H9 (cell line): ENCODE measurements around the gene MRPS35. TPM values are rescaled to one million over a fixed set of nuclear protein-coding genes. Genes with fewer than 3 reads are reported as not detected.

ENCODE experiments used
- DNase-seq: peaks from one replicate; pipeline ENCODE4 v3.0.0-alpha.2; 2017
- H2AFZ ChIP-seq: one replicate; pipeline ENCODE4 v1.6.1; 2013; ENCODE audit warnings: mild to moderate bottlenecking, low read length, control low read depth, moderate library complexity
- H2AK5ac ChIP-seq: 2 replicates; pipeline ENCODE4 v1.6.1; 2013; ENCODE audit warnings: low read length, control low read depth, mixed read lengths; ENCODE audit not compliant: insufficient read length
- H2BK120ac ChIP-seq: one replicate; pipeline ENCODE4 v1.6.1; 2013; ENCODE audit warnings: low read depth, mild to moderate bottlenecking, low read length, control low read depth, inconsistent platforms; ENCODE audit not compliant: poor library complexity, severe bottlenecking
- H2BK12ac ChIP-seq: 2 replicates; pipeline ENCODE4 v1.6.1; 2013; ENCODE audit warnings: low read length, control low read depth, mixed read lengths, low read depth; ENCODE audit not compliant: insufficient read length
- H2BK15ac ChIP-seq: 2 replicates; pipeline ENCODE4 v1.6.1; 2013; ENCODE audit warnings: low read depth, low read length, control low read depth
- H2BK20ac ChIP-seq: one replicate; pipeline ENCODE4 v1.6.1; 2013; ENCODE audit warnings: low read depth, mild to moderate bottlenecking, low read length, control low read depth, inconsistent platforms; ENCODE audit not compliant: poor library complexity, severe bottlenecking
- H2BK5ac ChIP-seq: 2 replicates; pipeline ENCODE4 v1.6.1; 2013; ENCODE audit warnings: low read length, control low read depth, mixed read lengths; ENCODE audit not compliant: insufficient read length
- H3K14ac ChIP-seq: 2 replicates; pipeline ENCODE4 v1.6.1; 2013; ENCODE audit warnings: low read length, control low read depth; ENCODE audit not compliant: insufficient read depth
- H3K18ac ChIP-seq: 2 replicates; pipeline ENCODE4 v1.6.1; 2013; ENCODE audit warnings: low read depth, mild to moderate bottlenecking, mixed read lengths, low read length, control low read depth; ENCODE audit not compliant: insufficient read length
- H3K23ac ChIP-seq: 2 replicates; pipeline ENCODE4 v1.6.1; 2013; ENCODE audit warnings: low read length, control low read depth, mixed read lengths, low read depth; ENCODE audit not compliant: insufficient read length
- H3K23me2 ChIP-seq: 2 replicates; pipeline ENCODE4 v1.6.1; 2013; ENCODE audit warnings: low read depth, mild to moderate bottlenecking, mixed read lengths, low read length, control low read depth; ENCODE audit not compliant: insufficient read length, poor library complexity, severe bottlenecking
- H3K27ac ChIP-seq: 2 replicates; pipeline ENCODE4 v1.5.1; 2013; ENCODE audit warnings: low read length, control low read depth, mixed read lengths, low read depth; ENCODE audit not compliant: insufficient read length
- H3K27me3 ChIP-seq: 2 replicates; pipeline ENCODE4 v1.6.1; 2013; ENCODE audit warnings: low read length, control low read depth, inconsistent platforms; ENCODE audit not compliant: insufficient read depth
- H3K4ac ChIP-seq: 2 replicates; pipeline ENCODE4 v1.6.1; 2013; ENCODE audit warnings: low read depth, mild to moderate bottlenecking, control low read depth, inconsistent platforms, low read length, moderate library complexity
- H3K4me1 ChIP-seq: 2 replicates; pipeline ENCODE4 v1.6.1; 2013; ENCODE audit warnings: low read length, control low read depth, inconsistent platforms; ENCODE audit not compliant: insufficient read depth
- H3K4me2 ChIP-seq: 2 replicates; pipeline ENCODE4 v1.6.1; 2013; ENCODE audit warnings: low read length, control low read depth, mixed read lengths; ENCODE audit not compliant: insufficient read length, insufficient read depth
- H3K56ac ChIP-seq: 2 replicates; pipeline ENCODE4 v1.6.1; 2013; ENCODE audit warnings: low read depth, mild to moderate bottlenecking, mixed read lengths, low read length, control low read depth; ENCODE audit not compliant: insufficient read length
- H3K79me1 ChIP-seq: 2 replicates; pipeline ENCODE4 v1.6.1; 2013; ENCODE audit warnings: low read depth, mild to moderate bottlenecking, moderate library complexity, low read length, control low read depth, inconsistent platforms; ENCODE audit not compliant: insufficient read depth, poor library complexity, severe bottlenecking
- H3K79me2 ChIP-seq: 2 replicates; pipeline ENCODE4 v1.6.1; 2013; ENCODE audit warnings: low read length, control low read depth, inconsistent platforms; ENCODE audit not compliant: insufficient read depth
- H3K9ac ChIP-seq: 2 replicates; pipeline ENCODE4 v1.6.1; 2013; ENCODE audit warnings: low read length, control low read depth, mixed read lengths; ENCODE audit not compliant: insufficient read length; ENCODE audit errors: extremely low read depth
- H3K9me3 ChIP-seq: one replicate; pipeline ENCODE4 v1.6.1; 2013; ENCODE audit warnings: low read depth, low read length, inconsistent platforms; ENCODE audit not compliant: control insufficient read depth
- H3T11ph ChIP-seq: one replicate; pipeline ENCODE4 v1.6.1; 2013; ENCODE audit warnings: mild to moderate bottlenecking, low read length, control low read depth, inconsistent platforms
- H4K20me1 ChIP-seq: one replicate; pipeline ENCODE4 v1.6.1; 2013; ENCODE audit not compliant: control insufficient read depth, insufficient read length, insufficient read depth
- H4K5ac ChIP-seq: 2 replicates; pipeline ENCODE4 v1.6.1; 2013; ENCODE audit warnings: low read depth, mild to moderate bottlenecking, mixed read lengths, low read length, control low read depth; ENCODE audit not compliant: insufficient read length
- H4K8ac ChIP-seq: replicated peaks from 2 replicates; pipeline ENCODE4 v1.6.1; 2013; ENCODE audit warnings: low read length, control low read depth, mixed read lengths, low read depth; ENCODE audit not compliant: insufficient read length
- H4K91ac ChIP-seq: 2 replicates; pipeline ENCODE4 v1.6.1; 2013; ENCODE audit warnings: low read depth, mild to moderate bottlenecking, moderate library complexity, mixed read lengths, low read length, control low read depth; ENCODE audit not compliant: insufficient read length
- H3K27ac Mint-ChIP-seq, 3 experiments: 2 replicates in 2 of 3; 3 replicates in 1 of 3; pipeline ENCODE4 v1.8.0; 2020 to 2021; ENCODE audit warnings: mixed read lengths in 3 of 3, mild to moderate bottlenecking in 1 of 3, moderate library complexity in 1 of 3
- H3K27me3 Mint-ChIP-seq: 2 replicates; pipeline ENCODE4 v1.8.0; 2021; ENCODE audit warnings: low read depth, mild to moderate bottlenecking, moderate library complexity, mixed read lengths
- H3K36me3 Mint-ChIP-seq, 3 experiments: 2 replicates in 2 of 3; 3 replicates in 1 of 3; pipeline ENCODE4 v1.8.0; 2020 to 2021; ENCODE audit warnings: low read depth in 3 of 3, mixed read lengths in 3 of 3; ENCODE audit not compliant: insufficient read depth in 1 of 3
- H3K4me1 Mint-ChIP-seq, 2 experiments: 2 replicates each; pipeline ENCODE4 v1.8.0; 2020; ENCODE audit warnings: mixed read lengths in 2 of 2
- H3K4me3 Mint-ChIP-seq, 2 experiments: 2 replicates in 1 of 2; 3 replicates in 1 of 2; pipeline ENCODE4 v1.8.0; 2020 to 2021; ENCODE audit warnings: mild to moderate bottlenecking in 2 of 2, mixed read lengths in 2 of 2, moderate library complexity in 1 of 2
- H3K9me3 Mint-ChIP-seq, 2 experiments: 2 replicates in 1 of 2; 3 replicates in 1 of 2; pipeline ENCODE4 v1.8.0; 2020; ENCODE audit warnings: mild to moderate bottlenecking in 2 of 2, mixed read lengths in 2 of 2, moderate library complexity in 1 of 2
- WGBS: extraction: QIAGEN DNeasy Blood & Tissue Kit; methylation state at CpG from one replicate; pipeline ENCODE4 v1.1.7; 2013; ENCODE audit warnings: missing lambda C conversion rate, low lambda C conversion rate, mixed read lengths; ENCODE audit not compliant: insufficient read length; ENCODE audit errors: extremely low coverage; 5-methylcytosine and 5-hydroxymethylcytosine counted together
- total RNA-seq: library from RNA; stranded (reverse); gene quantifications from 2 replicates; pipeline ENCODE4 v1.2.1, GENCODE V29; 2021
- TF ChIP-seq, protein P1 (sequence below): fragments of 200-600 bp; sonication (generic); conservative IDR thresholded peaks from 3 replicates; pipeline ENCODE4 v1.8.0; 2021; ENCODE audit warnings: antibody characterized with exemption, mild to moderate bottlenecking

MRPS35 gene
- total RNA-seq, 1 experiment from 2014 or later = 45.4 TPM

- Histone ChIP-seq H2AK5ac (no peak overlapping the region), H4K5ac (no peak overlapping the region), H3K4me2 (no peak overlapping the region), H3K27me3 (no peaks in the 10 kb centered on the region), H3K79me1 (no peaks in the 10 kb centered on the region), H2BK5ac (no peak overlapping the region), H4K91ac (no peak overlapping the region), H4K20me1 (no peaks in the 10 kb centered on the region), H2BK15ac (no peak overlapping the region), H3T11ph (no peak overlapping the region), H3K79me2 (no peaks in the 10 kb centered on the region), H3K4ac (no peak overlapping the region), H3K27ac (no peak overlapping the region), H2BK20ac (no peak overlapping the region), H3K23ac (no peak overlapping the region), H3K18ac (no peak overlapping the region), H3K14ac (no peak overlapping the region), H2BK12ac (no peak overlapping the region), H2AFZ (no peak overlapping the region), H3K9ac (no peak overlapping the region), H2BK120ac (no peak overlapping the region), H3K23me2 (no peaks in the 10 kb centered on the region), H3K4me1 (no peaks in the 10 kb centered on the region), H4K8ac (no peak overlapping the region), H3K56ac (no peak overlapping the region), H3K9me3 (no peaks in the 10 kb centered on the region)
- Mint-ChIP-seq H3K4me1 (no peaks in the 10 kb centered on the region), H3K27ac (no peak overlapping the region), H3K27me3 (no peaks in the 10 kb centered on the region), H3K4me3 (no peak overlapping the region), H3K36me3 (peaks cover 0 to 7% (median 0%) of the 10 kb centered on the region in 3 experiments; a peak in 3 of 7 replicates), H3K9me3 (no peaks in the 10 kb centered on the region)
- no peak for DNase-seq
- WGBS = no CpG with 5 or more reads among the region's 1 CpG
- TF ChIP-seq, protein P1, sequence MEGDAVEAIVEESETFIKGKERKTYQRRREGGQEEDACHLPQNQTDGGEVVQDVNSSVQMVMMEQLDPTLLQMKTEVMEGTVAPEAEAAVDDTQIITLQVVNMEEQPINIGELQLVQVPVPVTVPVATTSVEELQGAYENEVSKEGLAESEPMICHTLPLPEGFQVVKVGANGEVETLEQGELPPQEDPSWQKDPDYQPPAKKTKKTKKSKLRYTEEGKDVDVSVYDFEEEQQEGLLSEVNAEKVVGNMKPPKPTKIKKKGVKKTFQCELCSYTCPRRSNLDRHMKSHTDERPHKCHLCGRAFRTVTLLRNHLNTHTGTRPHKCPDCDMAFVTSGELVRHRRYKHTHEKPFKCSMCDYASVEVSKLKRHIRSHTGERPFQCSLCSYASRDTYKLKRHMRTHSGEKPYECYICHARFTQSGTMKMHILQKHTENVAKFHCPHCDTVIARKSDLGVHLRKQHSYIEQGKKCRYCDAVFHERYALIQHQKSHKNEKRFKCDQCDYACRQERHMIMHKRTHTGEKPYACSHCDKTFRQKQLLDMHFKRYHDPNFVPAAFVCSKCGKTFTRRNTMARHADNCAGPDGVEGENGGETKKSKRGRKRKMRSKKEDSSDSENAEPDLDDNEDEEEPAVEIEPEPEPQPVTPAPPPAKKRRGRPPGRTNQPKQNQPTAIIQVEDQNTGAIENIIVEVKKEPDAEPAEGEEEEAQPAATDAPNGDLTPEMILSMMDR = no peak
Observed at GRCh38 chr12:27672643-27673042, 38.0 kb upstream of the MRPS35 start.
